Bronchial epithelial cell (primary cell): ENCODE measurements around the gene SIPA1. TPM values are rescaled to one million over a fixed set of nuclear protein-coding genes. Genes with fewer than 3 reads are reported as not detected.

ENCODE experiments used
- DNase-seq: peaks from one replicate; pipeline ENCODE4 v3.0.0-alpha.2; 2010; ENCODE audit warnings: low read depth
- FAIRE-seq: peaks from 2 replicates; lab custom pipeline; 2011; peaks lifted over from hg19 to GRCh38; lab: Jason Lieb, UNC
- H3K27me3 ChIP-seq: 2 replicates; pipeline ENCODE4 v1.5.1; 2011; ENCODE audit warnings: low read length; ENCODE audit not compliant: control insufficient read depth, insufficient read depth
- H3K36me3 ChIP-seq: 2 replicates; pipeline ENCODE4 v1.5.1; 2011; ENCODE audit warnings: low read length; ENCODE audit not compliant: control insufficient read depth, insufficient read depth
- H3K4me3 ChIP-seq: 2 replicates; pipeline ENCODE4 v1.5.1; 2011; ENCODE audit warnings: mild to moderate bottlenecking, low read depth, low read length, control low read depth
- total RNA-seq: library from RNA; depleted of rRNA; stranded (reverse); fragments of >200 nt; gene quantifications from 2 replicates; pipeline ENCODE4 v1.2.1, GENCODE V29; 2014
- TF ChIP-seq, protein P1 (sequence below): IDR thresholded peaks from 2 replicates; pipeline ENCODE4 v1.5.1; 2011; ENCODE audit warnings: mild to moderate bottlenecking, moderate library complexity, low read length, control low read depth, inconsistent platforms; ENCODE audit not compliant: insufficient read depth, severe bottlenecking

The SIPA1 gene
- total RNA-seq, 1 donor from 2014 or later: 11.1 TPM

DNA sequence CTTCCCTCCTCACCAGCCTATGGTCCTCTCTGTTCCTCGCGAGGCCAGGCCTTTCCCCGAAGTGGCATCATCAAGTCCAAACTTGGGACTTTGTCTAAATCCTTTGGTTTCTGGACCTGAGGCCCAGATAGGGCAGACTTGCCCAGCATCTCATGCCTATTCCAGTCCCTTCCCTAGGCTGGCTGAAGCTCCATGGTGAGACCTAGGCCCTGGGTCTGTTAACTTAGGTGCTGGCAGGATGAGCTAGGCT is 13.4 kb downstream of the SIPA1 start:
- no peak for FAIRE-seq
- TF ChIP-seq, protein P1, sequence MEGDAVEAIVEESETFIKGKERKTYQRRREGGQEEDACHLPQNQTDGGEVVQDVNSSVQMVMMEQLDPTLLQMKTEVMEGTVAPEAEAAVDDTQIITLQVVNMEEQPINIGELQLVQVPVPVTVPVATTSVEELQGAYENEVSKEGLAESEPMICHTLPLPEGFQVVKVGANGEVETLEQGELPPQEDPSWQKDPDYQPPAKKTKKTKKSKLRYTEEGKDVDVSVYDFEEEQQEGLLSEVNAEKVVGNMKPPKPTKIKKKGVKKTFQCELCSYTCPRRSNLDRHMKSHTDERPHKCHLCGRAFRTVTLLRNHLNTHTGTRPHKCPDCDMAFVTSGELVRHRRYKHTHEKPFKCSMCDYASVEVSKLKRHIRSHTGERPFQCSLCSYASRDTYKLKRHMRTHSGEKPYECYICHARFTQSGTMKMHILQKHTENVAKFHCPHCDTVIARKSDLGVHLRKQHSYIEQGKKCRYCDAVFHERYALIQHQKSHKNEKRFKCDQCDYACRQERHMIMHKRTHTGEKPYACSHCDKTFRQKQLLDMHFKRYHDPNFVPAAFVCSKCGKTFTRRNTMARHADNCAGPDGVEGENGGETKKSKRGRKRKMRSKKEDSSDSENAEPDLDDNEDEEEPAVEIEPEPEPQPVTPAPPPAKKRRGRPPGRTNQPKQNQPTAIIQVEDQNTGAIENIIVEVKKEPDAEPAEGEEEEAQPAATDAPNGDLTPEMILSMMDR: no peak
- DNase-seq: no peak
- Histone ChIP-seq H3K4me3 (no peak overlapping the region), H3K36me3 (peaks cover 8% of the 10 kb centered on the region), H3K27me3 (no peaks in the 10 kb centered on the region)

DNA sequence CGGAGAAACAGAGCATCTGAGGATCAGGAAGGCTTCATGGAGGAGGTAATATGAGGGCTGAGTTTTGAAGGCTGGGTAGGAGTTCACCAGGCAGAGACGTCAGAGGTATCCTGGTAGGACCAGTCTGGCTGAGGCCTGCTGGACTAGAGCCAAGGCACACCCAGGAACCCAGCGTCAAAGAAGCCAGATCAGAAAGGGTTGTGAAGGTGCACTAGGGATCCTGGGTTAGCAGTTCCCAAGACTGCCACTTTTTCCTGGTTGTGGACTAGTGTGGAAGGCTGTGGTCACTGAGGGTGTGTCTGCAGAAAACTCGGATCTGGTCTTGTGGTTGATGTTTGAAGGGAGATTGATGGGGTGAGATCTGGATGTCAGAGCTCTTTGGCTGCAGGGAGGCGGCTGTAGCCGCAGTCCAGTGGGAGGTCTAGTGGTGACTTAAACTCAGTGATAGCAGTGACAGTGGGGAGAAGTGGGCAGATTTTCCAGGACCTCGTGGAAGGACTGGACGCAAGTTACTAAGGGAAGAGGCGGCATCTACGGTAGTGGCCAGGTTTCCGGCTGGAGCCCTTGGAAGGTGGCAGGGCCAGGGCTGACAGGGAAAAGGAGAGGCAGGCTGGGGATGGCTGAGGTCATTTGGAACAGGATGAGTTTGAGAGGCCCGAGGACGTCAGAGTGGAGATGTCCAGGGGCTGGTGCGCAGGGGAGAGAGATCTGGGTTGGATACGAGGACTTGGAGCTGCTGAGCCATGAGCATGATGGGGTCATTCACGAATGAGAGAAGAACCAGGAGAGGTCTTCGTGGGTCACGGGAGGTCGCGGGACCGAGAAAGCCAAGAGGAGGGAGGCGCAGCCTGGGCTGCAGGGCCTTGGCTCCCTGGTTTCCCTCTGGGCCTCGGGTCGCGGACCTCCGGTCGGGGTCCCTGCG is 13.9 kb downstream of the SIPA1 start:
- peak overlapping the region; percentile 32 for H3K4me3 ChIP-seq
- TF ChIP-seq, protein P1: no peak
- DNase-seq (peak; percentile 78), FAIRE-seq (peak; percentile 58)
- H3K27me3 ChIP-seq: no peaks in the 10 kb centered on the region
- H3K36me3 ChIP-seq: peaks cover 8% of the 10 kb centered on the region

DNA sequence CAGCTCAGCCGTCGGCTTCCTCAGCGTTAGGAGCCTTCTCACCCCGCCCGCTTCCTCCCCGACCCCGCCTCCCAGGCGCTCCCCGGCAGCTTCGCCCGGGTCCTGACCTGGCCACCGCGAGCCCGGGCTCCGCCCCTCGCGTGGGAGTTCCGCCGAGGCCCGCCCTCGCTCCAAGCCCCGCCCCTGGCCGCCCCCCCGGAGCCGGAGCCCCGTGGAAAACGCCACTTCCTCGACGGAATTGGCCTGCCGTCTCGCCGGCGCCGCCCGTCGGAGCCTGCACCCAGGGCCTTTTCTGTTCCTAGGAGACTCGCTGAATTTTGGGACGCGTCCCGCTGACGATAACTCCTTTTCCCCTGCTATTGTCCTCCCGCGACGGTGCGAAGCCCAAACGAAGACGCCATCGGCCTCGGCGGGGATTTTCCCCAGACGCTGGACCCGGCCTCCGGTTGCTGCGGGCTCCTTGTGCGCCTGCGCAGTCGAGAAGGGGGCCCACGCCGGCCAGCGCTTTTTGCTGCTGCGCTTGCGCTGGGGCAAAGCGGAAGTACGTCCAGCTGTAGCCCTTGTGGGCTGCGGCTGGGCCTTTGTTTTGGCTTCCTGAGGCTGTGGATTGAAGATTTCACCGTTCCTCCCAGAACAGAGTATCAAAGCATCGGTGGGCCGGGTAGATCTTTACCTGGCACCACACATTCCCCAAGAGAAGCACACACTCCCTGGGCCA is 14.8 kb downstream of the SIPA1 start:
- Histone ChIP-seq H3K27me3 (no peaks in the 10 kb centered on the region), H3K36me3 (peaks cover 13% of the 10 kb centered on the region), H3K4me3 (peak overlapping the region; percentile 32)
- TF ChIP-seq, protein P1: no peak
- FAIRE-seq (no peak), DNase-seq (peak; percentile 83)

DNA sequence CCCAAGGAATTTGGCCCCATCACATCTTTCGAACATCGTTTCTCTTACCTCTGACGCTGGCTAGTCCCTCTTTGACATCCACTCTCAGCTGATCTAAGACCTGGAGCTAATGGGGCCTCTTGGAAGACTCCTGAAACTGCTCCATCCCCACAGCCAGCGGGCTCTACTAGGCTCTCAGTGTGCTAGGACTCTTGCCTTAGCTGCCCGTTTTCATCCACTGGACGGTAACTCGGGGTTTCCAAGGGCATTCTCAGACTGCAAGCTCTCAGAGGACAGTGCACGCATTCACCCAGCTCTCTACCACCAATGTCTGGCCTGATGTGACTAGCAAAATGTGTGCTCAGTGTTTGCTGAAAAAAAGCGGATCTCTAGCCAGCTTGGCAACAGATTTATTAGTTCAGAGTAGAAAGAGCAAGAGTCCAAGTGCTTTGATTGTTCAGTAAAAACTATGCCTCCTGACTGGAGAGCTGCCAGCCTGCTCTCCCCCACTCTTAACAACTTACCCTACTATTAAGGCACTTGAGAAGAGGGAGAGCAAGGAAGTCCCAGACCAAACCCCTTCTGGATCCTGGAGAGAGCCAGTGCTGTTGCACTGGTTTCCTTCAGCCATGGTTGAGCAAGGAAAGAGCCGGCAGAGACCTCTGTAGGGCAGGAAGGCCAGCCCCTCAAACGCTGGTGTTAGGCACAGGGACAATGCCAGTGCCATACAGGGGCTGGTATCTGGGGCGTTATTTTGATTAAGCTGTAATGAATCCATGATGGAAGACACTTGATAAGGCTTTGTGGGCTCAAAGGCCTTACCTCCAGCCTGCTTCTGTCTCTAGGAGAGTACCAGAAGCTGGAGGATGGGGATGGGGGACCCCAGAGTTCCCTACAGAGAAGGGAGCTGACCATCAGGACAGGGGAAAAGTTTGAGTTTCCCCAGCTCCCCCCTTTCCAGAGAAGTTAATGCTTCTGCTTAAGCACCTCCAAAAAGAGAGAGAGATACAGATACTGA is 15.6 kb downstream of the SIPA1 start:
- DNase-seq (peak; percentile 26), FAIRE-seq (no peak)
- Histone ChIP-seq H3K4me3 (peak overlapping the region; percentile 32), H3K36me3 (peaks cover 21% of the 10 kb centered on the region), H3K27me3 (no peaks in the 10 kb centered on the region)
- TF ChIP-seq, protein P1: no peak

DNA sequence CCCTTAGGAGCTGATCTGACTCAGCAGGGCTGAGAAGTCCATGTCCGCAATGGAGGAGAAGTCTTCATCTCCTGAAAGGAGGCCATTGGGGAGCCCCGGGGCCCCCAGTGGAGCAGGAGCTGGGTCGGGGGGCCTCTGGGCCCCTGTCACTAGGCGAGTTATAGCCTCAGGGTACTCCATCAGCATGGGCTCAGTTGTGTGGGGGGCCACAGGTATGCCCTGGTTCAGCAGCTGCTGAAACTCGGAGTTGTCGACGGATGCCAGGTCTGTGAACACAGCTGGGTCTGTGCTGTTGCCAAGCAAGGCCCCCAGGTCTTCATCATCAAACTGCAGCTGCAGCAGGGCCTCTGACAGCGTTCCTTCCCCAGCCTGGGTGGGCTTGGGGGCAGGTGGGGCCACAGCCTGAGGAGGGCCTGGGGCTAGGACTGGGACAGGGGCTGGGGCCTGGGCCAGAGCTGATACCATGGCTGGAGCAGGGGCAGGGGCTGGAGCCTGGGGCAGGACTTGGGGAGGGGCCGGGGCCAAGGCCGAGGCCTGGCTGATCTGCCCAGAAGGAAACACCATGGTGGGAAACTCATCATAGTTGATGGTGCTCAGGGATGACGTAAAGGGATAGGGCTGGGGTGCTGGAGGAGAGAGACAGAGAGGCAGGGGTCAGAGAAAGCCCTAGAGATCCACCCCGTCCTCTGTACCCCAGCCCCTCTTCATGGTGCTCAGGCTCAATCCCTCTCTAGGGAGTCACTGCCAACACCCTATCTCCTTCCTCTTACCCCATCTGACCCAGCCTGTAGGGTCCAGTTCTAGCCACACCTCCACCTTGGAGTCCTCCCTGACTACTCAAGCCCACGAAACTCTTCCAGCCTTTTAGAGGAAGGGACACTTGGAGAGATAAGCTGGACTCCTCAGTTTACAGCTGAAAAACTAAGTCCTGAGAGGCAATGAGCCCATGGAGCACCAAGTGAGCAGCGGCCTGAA is 16.8 kb downstream of the SIPA1 start:
- DNase-seq (no peak), FAIRE-seq (no peak)
- Histone ChIP-seq H3K36me3 (peaks cover 27% of the 10 kb centered on the region), H3K27me3 (no peaks in the 10 kb centered on the region), H3K4me3 (no peak overlapping the region)
- TF ChIP-seq, protein P1: no peak
